HG03025 (cell line): ENCODE results near the gene EXOC3L2.
"Not testable (repeated sequence)": the region's sequence is repeated elsewhere in the genome, so short reads cannot be mapped to it uniquely, and the experiment has no call there.

Experiments
- ATAC-seq: cut with Tn5 transposase; IDR thresholded peaks from one replicate; pipeline ENCODE4 v1.9.1; 2021; ENCODE audit warnings: mild to moderate bottlenecking, moderate library complexity; ENCODE audit not compliant: unreplicated experiment, low FRiP score

Gene EXOC3L2

DNA sequence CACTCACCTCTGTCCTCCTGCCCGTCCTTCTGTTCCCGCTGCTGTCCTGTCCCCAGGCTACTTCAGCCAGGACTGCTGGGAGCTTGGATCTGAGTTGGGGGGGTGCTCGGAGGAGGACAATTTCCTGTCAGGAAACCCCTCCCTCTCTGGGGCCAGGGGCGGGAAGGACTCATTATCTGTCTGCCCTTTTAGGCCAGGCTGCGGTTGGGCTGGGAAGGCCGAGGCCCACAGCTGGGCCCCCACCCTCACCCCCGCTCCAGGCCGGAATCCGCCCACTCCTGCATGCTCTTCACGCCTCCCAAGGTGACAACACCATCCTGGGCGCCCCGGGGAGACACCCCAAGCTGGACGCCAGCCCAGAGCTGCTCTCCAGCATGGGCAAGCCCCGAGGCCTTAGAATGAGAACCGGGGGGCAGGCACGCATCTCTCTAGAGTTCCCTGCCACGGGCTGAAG, at the start of gene EXOC3L2:
TSS of gene EXOC3L2 (minus strand) at position 74 of the 454 bp plus-strand sequence. CDS start 6,362 bp downstream, outside the sequence.
- ATAC-seq = no peak

DNA sequence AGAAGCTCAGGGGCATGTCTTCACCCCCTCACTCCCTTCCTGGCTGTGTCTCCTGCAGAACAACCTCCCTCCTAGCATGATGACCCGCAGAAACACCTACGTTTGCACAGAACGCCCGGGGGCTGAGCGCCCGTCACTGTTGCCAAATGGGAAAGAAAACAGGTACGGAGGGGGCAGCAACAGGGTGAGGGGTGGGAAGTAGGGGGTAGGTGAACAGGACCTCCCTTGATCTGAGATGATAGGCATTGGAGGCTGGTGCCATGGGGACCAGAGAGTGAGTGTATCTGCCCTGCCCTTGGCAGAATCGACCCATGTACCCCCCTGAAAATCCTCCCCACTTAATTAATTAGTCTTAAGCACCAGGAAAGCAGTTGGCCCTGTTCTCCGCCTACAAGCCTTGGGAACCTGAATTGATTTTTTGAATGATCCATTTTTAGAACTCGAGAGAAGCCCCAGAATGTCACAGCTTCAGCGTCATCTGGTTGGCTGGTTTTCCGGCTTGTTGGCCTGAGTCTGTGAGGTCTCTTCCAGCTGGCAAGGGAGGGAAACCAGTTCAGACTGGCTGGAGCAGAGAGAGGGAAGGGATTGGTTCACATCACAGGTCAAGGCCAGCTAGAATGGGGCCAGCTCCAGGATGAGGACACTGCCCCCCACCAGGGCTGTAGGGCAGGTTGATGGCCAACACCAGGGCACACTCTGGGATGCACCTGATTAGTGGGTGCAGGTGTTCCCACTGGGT, 49.3 kb upstream of the EXOC3L2 start:
- ATAC-seq = no peak

DNA sequence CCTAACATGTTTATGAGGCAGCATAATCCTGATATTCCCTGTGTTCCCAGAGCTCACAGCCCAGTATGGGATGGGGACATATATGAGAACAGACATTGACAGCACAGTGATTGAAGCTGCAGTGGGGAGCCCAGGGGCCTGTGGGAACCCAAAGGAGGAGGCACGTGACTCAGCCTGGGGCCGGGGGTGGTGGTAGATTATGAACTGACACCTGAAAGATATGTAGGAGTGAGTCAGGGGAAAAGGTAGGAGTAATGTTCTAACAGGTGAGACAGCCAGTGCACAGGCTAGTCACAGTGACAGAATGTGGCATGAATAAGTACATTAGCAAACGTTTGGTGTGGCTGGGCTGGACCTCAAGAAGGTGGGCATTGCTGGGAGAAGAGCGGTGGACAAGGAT, 48.5 kb upstream of the EXOC3L2 start:
- ATAC-seq = no peak

DNA sequence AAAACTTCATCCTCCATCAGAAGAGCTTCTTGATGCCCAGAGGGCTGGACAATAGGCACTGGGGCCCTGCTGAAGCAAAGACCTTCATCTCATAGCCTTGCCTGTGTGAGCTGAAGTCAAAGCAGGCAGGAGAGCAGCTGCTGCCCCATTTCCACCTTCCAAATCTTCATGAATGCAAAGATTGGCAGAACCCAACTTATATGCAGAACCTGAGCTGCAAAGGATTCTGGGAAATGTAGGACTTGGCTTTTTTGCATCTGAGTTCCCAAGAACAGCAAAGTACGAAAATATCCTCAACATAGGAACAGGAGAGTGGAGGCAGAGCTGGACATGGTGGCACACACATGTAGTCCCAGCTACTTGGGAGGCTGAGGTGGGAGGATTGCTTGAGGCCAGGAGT, 46.6 kb upstream of the EXOC3L2 start:
- ATAC-seq = no peak

DNA sequence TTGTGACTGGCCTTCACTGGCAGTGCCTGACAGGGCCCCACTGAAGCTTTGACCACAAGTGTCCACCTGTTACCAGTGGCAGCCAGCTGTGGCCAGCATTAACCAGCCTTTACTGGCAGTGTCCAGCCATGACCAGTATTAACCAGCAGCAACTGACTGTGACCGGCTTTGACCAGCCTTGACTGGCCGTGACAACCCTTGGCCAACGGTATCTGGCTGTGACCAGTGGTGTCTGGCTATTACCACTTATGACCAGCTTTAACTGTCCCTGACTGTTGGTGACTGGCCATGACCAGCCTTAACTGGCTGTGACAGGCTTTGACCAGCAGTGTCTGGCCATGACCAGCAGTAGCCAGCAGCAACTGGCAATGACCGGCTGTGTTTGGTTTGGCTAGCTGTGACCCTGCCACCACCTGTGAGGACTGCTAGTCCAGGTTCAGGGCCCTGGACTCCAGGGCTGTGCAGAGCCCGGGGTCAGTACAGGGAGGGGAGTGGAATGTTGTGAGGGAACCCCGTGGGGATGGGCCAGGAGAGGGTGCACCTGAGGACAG, 45.2 kb upstream of the EXOC3L2 start:
- no peak for ATAC-seq

DNA sequence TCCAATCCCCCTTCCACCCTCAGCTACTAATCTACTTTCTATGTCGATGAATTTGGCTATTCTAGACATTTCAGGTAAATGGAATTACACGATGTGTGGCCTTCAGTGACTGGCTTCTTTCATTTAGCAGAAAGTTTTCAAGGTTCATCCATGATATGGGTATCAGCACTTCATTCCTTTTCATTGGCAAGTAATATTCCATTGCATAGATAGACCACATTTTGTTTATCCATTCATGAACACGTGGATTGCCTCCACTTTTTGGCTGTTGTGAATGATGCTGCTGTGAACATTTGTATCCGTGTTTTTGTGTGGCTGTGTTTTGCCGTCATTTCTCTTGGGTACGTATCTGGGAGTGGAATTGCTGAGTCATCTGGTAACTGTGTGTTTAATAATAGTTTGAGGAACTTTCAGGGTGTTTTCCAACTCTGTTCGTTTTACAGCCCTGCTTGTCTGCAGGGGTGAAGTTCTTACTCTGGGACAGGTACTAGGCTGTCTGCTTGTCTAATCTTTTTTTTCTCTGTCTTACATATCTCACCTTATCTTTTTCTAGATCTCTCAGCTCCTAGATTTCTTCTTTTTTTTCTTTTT, 38.3 kb upstream of the EXOC3L2 start:
- no peak for ATAC-seq

DNA sequence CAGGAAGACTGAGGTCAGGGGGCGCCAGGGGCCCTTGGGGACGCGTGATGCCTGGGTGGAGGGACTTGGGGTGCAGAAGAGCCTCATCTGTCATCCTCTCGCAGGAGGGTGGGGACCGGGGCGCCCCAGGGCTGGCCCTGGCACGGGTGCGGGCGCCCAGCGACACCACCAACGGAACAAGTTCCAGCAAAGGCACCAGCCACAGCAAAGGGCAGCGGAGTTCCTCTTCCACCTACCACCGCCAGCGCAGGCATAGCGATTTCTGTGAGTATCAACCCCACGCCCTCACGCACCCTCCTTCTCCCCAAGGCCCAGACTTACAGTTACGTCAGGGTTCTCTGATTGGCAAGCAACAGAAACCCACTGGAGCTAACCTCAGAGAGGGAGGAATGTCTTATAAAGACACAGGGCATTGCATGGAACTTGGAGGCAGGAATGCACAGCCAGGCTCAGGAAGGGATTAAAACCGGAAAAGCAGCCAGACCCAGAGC, 35.3 kb upstream of the EXOC3L2 start:
- ATAC-seq = no peak

DNA sequence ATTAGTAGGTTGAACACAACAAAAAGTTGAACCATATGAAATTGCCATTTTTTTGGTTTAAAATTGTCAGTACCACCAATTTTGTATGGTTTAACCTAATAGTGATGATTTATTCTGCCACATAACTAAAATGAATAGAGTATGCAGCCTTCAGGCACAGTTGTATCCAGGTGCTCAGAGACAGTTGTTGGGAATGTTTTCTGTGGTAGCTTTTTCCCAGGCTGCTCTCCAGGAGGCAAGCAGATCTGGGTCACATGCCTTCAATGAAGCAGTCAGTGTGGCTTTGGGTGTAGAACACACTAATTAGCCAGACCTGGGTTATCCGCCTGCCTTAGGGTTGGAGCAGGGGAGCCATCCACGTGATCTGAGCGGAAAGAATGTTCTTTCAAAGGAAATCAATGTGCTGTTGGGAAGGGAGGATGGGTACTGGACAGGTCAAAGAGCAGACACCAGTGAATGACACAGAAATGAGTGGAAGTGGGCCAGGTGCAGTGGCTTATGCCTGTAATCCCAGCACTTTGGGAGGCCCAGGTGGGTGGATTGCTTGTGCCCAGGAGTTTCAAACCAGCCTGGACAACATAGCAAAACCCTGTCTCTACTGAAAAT, 34.5 kb upstream of the EXOC3L2 start:
- ATAC-seq = no peak

DNA sequence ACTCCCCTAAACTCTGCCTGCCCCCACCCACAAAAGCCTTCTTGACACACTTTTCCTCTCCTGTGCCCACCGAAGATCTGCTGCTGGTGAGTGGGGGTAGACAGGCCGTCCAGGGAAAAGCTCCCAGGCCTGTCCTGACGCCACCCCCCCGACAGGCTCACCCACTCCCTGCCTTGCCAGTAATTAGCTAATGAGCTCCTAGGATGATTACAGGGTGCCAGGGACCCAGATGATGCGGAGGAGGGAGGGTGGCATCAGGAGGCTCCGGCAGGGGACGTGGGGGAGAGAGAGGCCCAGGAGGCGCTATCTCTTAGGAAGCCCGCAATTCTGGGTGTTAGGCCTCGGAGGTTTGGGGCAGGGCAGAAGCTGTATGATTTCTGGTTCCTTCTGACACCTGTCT, 32.9 kb upstream of the EXOC3L2 start:
- ATAC-seq = no peak

DNA sequence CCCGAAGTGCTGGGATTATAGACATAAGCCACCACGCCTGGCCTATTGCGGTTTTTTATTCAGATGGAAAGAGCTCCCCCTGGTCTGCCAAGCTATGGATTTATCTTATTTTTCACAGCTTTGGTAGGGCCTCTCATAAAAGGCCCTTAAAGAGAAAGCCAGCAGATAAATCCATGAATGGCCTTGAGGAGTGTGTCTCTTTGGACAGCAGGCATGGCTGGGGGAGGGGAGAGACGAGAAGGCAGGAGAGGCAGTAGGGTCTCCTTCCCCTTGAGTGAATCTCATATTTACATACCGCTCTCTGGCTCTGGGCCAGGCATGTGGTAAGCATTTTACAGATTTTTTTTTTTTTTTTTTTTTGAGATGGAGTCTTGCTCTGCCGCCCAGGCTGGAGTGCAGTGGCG, 31.1 kb upstream of the EXOC3L2 start:
- no peak for ATAC-seq

DNA sequence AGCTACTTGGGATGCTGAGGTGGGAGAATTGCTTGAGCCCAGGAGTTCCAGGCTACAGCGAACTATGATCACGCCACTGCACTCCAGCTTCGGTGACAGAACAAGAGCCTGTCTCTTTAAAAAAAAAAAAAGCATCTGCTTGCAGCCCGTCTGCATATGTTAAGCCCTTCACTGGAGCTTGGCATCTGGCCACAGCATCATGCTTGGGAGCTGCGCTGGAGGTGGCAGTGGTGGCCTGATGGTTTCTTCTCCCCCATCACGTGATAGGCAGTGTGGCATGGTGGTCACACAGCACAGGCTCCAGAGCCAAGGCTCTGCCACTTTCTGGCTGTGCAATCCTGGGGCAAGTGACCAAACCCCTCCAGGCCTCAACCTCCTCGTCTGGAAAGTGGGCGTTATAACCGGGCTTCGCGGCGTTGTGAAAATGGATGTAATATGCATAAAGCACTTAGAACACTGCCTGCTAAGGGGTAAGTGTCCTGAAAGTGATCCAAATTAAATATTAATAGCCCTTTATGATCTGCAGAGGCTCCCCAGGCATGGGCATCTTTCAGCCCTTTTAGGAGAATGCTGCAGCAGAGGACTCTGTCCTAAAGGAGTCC, 30.3 kb upstream of the EXOC3L2 start:
- ATAC-seq = no peak

DNA sequence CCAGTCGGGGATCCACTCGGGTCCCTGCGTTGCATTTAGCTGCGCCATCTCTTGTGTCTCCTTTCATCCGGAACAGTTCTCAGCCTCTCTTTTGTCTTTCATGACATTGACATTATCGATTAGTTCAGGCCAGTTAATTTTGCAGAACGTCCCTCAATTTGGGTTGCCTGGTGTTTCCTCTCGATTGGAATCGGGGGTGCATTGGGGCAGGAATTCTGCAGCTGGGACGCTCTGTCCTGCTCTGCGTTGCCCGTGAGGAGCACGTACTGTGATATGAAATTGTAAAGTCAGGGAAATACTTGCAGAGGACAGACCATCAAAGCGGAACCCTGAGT, 28.3 kb upstream of the EXOC3L2 start:
- no peak for ATAC-seq

DNA sequence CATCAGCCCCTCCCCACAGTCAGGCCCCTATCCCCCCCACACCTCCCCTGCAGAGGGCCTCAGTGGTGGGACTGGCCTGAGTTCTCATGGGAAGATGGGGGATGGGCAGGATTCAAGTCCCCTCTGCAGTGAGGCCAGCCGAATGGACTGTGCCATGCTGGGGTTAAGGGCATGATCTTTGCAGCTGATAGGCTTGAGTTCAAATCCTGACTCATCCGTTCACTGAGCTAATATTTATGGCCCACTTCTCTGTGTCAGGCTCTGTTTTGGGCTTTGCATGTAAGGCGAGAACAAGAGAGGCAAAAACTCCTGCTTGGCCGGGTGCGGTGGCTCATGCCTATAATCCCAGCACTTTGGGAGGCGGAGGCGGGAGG, 26.5 kb upstream of the EXOC3L2 start:
- no peak for ATAC-seq

DNA sequence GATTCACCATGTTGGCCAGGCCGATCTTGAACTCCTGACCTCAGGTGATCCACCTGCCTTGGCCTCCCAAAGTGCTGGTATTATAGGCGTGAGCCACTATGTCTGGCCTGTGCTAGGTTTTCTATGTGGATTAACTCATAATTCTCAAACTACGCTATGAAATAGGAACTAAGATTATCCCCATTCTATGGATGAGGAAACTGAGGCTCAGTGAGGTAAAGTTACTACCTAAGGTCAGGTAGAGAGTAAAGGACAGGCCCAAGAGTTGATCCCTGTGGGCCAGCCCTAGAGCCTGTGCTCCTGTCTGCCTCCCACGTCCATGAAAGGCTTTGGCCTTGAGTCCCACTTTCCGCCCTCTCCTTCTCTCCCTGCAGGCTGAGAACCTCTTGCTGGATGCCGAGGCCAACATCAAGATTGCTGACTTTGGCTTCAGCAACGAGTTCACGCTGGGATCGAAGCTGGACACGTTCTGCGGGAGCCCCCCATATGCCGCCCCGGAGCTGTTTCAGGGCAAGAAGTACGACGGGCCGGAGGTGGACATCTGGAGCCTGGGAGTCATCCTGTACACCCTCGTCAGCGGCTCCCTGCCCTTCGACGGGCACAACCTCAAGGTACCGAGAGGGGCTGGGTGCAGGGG, 26.0 kb upstream of the EXOC3L2 start:
- no peak for ATAC-seq

DNA sequence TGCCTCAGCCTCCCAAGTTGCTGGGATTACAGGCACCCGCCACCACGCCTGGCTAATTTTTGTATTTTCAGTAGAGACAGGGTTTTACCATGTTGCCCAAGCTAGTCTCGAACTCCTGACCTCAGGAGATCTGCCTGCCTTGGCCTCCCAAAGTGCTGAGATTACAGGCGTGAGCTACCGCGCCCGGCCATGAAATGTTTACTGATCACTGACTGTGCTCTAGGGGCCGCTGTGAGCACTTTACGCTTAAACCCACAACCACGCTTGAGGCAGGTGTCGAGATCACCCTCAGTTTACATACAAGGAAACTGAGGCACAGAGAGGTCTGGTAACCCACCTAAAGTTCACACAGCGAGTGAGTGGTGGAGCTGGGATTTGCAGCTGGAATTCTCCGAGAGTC, 24.7 kb upstream of the EXOC3L2 start:
- ATAC-seq = not testable (repeated sequence)

DNA sequence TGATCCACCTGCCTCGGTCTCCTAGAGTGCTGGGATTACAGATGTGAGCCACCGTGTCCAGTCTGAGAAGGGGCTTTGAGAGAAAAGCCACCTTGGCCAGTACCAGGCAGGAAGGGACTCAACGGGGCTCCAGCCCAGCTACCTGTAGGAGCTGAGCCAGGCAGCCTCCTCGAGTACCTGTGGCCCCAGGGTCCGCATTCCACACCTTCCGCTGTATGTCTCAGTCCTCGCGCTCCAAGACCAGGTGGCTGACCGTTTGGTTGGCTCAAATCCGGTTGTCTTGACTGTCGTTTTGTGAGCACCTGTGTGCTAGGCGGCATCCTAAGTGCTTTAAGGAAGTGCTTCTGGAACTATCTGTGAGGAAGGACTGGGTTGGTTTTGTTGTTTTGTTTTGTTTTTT, 22.1 kb upstream of the EXOC3L2 start:
- ATAC-seq = no peak

DNA sequence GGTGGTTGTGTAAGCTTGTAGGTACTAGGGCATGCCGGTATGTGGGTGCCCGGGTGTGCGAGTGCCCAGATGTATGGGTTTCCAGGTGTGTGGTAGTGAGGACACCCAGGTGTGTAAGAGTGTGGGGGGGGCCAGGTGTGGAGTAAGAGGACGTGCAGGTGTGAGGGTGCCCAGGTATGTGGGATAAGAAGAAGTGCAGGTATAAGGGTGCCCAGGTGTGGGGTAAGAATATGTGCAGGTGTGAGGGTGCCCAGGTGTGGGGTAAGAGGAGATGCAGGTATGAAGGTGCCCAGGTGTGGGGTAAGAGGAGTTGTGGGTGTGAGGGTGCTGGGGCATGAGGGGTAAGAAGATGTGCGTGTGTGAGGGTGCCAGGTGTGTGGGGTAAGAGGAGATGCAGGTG, 20.2 kb upstream of the EXOC3L2 start:
- no peak for ATAC-seq

DNA sequence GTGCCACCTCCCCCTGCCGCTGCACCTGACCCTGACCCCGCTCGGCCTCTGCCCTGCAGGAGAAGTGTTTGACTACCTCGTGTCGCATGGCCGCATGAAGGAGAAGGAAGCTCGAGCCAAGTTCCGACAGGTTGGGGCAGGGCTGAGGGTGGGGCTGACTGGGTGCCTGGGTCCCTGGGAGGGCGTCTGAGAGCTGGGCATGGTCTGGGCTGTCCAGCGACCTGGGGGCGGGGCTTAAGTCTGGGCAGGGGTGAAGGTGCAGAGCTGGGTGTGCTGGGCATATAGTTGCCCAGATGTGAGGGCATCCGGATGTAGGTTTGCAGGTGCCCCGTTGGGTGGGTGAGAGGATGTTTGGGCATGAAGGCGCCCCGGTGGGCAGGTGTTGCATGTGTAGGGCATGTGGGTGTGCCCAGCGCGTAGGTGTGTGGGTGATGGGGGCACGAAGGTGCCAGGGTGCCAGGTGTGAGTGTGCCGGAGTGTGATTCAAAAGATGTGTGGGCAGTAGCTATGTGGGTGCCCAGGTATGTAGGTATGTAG, 19.6 kb upstream of the EXOC3L2 start:
- ATAC-seq = no peak

DNA sequence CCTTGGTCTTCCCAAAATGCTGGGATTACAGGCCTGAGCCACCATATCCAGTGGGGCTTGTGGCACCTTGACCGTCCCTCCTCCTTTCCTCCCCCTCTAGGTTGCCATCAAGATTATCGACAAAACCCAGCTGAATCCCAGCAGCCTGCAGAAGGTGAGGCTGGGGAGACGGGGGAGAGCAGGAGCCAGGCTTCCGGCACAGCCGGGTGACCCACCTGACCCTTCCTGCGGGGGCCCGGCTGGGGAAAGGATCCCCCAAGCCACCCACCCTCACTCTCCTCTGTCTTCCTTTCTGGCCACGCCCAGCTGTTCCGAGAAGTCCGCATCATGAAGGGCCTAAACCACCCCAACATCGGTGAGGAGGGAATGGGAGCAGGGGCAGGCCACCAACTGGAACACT, 17.8 kb upstream of the EXOC3L2 start:
- ATAC-seq = no peak

DNA sequence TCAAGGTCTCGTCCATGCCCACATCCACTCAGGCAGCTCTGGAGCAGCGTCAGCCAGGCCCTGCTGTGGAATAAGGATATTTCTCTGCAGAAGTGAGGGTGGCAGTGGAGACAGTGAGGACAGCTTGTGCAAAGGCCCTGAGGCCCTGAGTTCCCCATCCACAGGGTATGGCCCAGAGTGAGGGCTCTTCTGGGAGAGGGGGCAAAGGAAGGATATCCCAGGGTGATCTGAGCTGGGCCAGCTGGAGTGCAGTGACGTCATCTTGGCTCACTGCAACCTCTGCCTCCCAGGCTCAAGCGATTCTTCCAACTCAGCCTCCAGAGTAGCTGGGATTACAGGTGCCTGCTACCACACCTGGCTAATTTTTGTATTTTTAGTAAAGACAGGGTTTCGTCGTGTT, 17.4 kb upstream of the EXOC3L2 start:
- no peak for ATAC-seq

DNA sequence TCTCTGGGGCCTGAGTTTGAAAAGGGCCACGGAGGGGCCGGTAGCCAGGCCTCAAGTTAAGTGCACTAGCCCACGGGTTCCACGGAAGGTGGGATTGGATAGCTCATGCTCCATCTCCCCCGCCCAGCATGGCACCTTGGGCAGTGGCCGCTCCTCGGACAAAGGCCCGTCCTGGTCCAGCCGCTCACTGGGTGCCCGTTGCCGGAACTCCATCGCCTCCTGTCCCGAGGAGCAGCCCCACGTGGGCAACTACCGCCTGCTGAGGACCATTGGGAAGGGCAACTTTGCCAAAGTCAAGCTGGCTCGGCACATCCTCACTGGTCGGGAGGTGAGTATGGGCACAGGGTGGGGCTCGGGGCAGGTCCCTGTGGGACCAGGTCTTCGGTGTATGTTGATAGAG, 13.7 kb upstream of the EXOC3L2 start:
- ATAC-seq = no peak
